Neutrophil (primary cell): ENCODE results near the gene MORN5.
"Not testable (repeated sequence)": the region's sequence is repeated elsewhere in the genome, so short reads cannot be mapped to it uniquely, and the experiment has no call there.

Experiments
- H3K27ac ChIP-seq: fragments of 200-600 bp; sonication (generic); 2 replicates; pipeline ENCODE4 v1.5.1; 2016; ENCODE audit warnings: mild to moderate bottlenecking, moderate library complexity
- H3K27me3 ChIP-seq: fragments of 200-600 bp; sonication (generic); 2 replicates; pipeline ENCODE4 v1.6.0; 2016; ENCODE audit warnings: mild to moderate bottlenecking
- H3K36me3 ChIP-seq: fragments of 200-600 bp; sonication (generic); 2 replicates; pipeline ENCODE4 v1.5.1; 2017
- H3K4me1 ChIP-seq, 2 experiments: fragments of 200-600 bp in 1 of 2; sonication (generic) in 1 of 2; 1 replicate in 1 of 2; 2 replicates in 1 of 2; pipeline versions ENCODE4 v1.5.1 to v1.6.1; 2013 to 2016; ENCODE audit warnings: low read depth in 1 of 2, low read length in 1 of 2, mild to moderate bottlenecking in 1 of 2, moderate library complexity in 1 of 2; ENCODE audit not compliant: control insufficient read depth in 1 of 2, insufficient read depth in 1 of 2
- H3K4me3 ChIP-seq, 2 experiments: fragments of 200-600 bp in 1 of 2; sonication (generic) in 1 of 2; 1 replicate in 1 of 2; 2 replicates in 1 of 2; pipeline ENCODE4 v1.5.1; 2013 to 2016; ENCODE audit warnings: low read depth in 1 of 2, low read length in 1 of 2, mild to moderate bottlenecking in 1 of 2, moderate library complexity in 1 of 2
- H3K9me3 ChIP-seq: fragments of 200-600 bp; sonication (generic); 2 replicates; pipeline ENCODE4 v1.5.1; 2016
- CTCF ChIP-seq: fragments of 200-600 bp; sonication (generic); IDR thresholded peaks from 2 replicates; pipeline ENCODE4 v1.5.1; 2016; ENCODE audit warnings: antibody characterized with exemption

The MORN5 gene

DNA sequence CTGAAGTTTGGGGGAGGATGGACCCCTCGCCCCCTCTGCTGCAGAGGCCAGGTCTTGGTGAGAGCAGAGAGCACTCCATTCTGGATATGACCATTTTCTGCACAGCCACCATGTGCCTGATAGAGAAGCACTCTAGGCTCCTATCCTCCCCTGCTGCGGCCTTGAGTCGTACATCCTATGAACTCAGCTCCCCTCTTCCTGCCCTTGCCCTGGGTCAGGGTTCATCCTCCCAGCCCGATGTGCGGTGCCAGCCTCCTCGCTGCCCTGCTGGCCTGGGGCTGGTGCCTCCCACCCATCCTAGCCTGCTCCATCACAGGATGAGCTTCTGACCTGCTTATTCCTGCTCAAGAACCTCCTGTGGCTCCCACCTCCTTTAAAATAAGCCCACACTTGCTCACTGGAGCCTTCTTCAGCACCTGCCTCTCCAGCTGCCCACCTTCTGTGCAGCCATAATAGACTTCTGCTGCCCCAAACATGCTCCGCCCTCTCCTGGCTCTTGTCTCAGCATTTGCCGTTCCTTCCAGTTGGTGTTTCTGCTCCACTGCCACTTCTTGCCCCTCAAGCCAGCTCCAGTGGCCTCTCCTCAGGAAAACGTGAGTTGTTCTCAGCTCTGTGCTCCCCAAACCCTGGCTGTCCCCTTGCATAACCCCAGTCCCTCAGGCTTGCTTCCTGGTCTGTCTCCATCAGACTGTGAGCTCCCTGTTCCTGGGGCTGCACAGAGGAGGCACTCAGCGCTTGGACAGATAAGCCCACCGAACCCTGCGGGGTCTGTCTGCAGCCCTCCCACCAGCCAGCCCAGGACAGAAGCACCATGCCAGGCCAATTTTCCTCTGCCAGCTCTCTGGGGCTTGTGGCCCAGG lies 44.3 kb upstream of the MORN5 start:
- no peak for TF ChIP-seq CTCF
- H3K27ac ChIP-seq, result no peak overlapping the region
- no peak overlapping the region for H3K4me3 ChIP-seq
- H3K27me3 ChIP-seq, result no peaks in the 10 kb centered on the region
- no peaks in the 10 kb centered on the region for H3K4me1 ChIP-seq
- no peaks in the 10 kb centered on the region for H3K9me3 ChIP-seq
- H3K36me3 ChIP-seq, result no peaks in the 10 kb centered on the region

GRCh38 chr9:122116040-122116439 lies 43.7 kb upstream of the MORN5 start:
- no peaks in the 10 kb centered on the region for H3K27me3 ChIP-seq
- no peaks in the 10 kb centered on the region for H3K9me3 ChIP-seq
- H3K36me3 ChIP-seq, result no peaks in the 10 kb centered on the region
- H3K4me1 ChIP-seq, result no peaks in the 10 kb centered on the region
- TF ChIP-seq CTCF, result no peak
- no peak overlapping the region for H3K4me3 ChIP-seq
- no peak overlapping the region for H3K27ac ChIP-seq

DNA sequence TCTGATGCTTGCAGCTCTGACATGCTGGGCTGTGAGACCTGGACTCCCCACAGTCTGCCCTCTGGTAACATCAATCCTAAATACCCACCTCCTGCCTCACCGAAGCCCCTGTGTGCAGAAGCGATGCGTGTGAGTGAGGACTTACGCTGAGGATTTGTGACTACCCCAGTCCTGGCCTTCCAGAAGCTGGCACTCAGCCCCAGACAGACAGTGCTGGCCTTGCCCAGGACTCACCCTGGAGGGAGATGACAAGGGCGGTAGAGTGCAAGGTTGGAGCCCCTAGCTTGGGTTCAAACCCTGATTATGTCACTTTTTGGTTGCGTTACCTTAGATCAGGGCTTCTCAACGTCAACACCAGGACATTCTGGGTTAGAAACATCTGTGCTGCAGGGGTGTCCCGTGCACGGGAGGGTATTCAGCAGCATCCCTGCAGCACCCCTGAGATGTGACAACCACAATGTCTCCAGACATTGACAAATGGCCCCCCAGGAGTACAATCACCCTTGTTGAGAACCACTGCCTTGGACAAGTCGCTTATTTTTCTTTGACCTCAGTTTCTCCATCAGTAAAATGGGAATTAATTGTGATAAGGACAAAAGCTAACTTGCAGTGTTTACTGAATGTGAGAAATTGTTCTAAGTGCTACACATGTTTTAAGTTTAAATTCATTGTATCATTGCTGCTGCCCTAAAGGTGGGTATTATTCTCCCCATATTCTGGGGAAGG lies 43.1 kb upstream of the MORN5 start:
- Histone ChIP-seq H3K27me3 (no peaks in the 10 kb centered on the region), H3K4me1 (no peaks in the 10 kb centered on the region), H3K4me3 (no peak overlapping the region), H3K36me3 (no peaks in the 10 kb centered on the region), H3K27ac (no peak overlapping the region), H3K9me3 (no peaks in the 10 kb centered on the region)
- TF ChIP-seq CTCF, result no peak

DNA sequence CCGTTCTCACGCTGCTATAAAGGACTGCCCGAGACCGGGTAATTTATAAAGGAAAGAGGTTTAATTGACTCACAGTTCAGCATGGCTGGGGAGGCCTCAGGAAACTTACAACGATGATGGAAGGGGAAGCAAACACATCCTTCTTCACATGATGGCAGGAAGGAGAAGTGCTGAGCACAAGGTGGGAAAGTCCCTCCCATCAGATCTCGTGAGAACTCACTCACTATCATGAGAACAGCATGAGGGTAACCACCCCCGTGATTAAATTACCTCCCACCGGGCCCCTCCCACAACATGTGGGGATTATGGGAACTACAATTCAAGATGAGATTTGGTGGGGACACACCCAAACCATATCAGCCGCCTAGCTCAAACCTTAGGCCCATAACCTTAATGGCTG lies 42.5 kb upstream of the MORN5 start:
- not testable (repeated sequence) for H3K4me1 ChIP-seq, H3K27me3 ChIP-seq, H3K36me3 ChIP-seq, H3K9me3 ChIP-seq, H3K4me3 ChIP-seq, H3K27ac ChIP-seq

- Histone ChIP-seq H3K9me3 (no peaks in the 10 kb centered on the region), H3K27me3 (no peaks in the 10 kb centered on the region), H3K27ac (no peak overlapping the region), H3K36me3 (no peaks in the 10 kb centered on the region), H3K4me1 (no peaks in the 10 kb centered on the region), H3K4me3 (no peak overlapping the region)
- TF ChIP-seq CTCF, result no peak
Measured at GRCh38 chr9:122118343-122119165, 41.2 kb upstream of the MORN5 start.
